Hematopoietic multipotent progenitor cell (in vitro differentiated cells): Measurements from ENCODE around the gene HLA-DQB1. TPM values are rescaled to one million over a fixed set of nuclear protein-coding genes. Genes with fewer than 3 reads are reported as not detected.
"Not testable (repeated sequence)": the region's sequence is repeated elsewhere in the genome, so short reads cannot be mapped to it uniquely, and the experiment has no call there.

Source experiments
- DNase-seq, 3 donors: peaks; one replicate each; pipeline ENCODE4 v3.0.0-alpha.2; 2011 to 2015; ENCODE audit warnings: low read depth in 2 of 3, low spot score in 2 of 3
- total RNA-seq: library from RNA; depleted of rRNA; stranded (reverse); fragments of >200 nt; gene quantifications from one replicate; pipeline ENCODE4 v1.2.3, GENCODE V29; 2012

The HLA-DQB1 gene
- 2.7 TPM for total RNA-seq

GRCh38 chr6:32666420-32667300 lies at the start of gene HLA-DQB1:
TSS of gene HLA-DQB1 (minus strand) at chr6:32666657. CDS start at chr6:32666607, 50 bp downstream.
- peak; percentile 37 to 82 (median 47) for DNase-seq

DNA sequence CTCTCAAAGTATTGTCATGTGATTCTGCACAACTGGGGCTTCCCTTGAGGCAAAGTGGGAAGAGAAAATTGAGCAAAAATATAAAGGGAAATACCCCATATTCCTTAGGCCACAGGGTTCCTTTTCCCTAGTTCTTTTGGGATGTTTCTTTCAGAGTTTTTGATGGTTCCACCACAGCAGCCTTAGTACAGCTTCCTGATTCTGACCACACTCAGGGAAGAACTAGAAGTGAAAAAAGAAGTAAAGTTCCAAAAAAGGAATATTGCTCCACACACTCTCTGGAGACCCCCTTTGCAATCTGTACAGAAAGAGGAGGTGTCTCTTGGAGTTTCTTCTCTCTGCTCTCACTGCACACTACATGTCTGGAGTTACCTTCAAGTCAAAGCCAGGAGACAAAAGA lies 46.8 kb upstream of the HLA-DQB1 start:
- no peak for DNase-seq

GRCh38 chr6:32709625-32710024 lies 43.2 kb upstream of the HLA-DQB1 start:
- no peak for DNase-seq

- not testable (repeated sequence) for DNase-seq
These were observed 38.7 kb upstream of the HLA-DQB1 start for GRCh38 chr6:32705164-32705563.

DNA sequence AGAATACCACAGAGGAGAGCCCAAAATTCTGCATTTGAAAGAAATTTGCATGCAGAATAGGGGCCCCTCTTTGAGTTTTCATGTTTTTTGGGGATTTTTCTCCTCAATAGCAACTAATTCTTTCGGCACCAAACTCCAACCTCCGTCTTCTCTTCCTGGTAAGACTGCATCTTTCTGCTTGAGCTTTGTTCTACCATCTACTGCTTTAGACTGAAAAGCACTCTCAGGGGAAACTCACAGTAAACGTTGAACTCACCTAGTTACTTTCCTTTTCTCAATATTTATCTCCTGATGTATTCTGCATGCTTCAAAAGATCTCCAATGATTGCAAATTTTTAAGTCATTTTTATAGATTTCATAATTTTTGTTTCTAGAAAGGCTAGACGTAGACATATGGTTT lies 36.9 kb upstream of the HLA-DQB1 start:
- no peak for DNase-seq

GRCh38 chr6:32700391-32701040 lies 34.1 kb upstream of the HLA-DQB1 start:
- peak; percentile 17 to 64 (median 44) for DNase-seq

DNA sequence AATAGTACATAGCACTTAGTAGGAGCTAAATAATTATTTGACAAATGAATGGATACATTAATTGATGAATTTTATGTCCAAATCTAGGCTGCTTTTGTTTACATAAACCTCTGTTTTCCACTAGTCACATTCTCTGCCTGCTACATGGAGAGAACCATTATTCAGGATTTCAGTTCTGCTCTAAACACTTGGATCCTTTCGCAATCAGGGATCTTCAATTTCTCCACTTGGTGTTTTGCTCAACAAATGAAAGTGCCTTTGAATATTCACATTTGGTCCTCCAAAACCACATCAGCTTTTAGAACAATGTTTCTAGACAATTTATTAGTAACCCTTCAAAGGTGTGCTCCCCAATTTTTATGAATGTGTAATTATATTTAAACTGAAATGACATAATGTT lies 30.6 kb upstream of the HLA-DQB1 start:
- DNase-seq = no peak

DNA sequence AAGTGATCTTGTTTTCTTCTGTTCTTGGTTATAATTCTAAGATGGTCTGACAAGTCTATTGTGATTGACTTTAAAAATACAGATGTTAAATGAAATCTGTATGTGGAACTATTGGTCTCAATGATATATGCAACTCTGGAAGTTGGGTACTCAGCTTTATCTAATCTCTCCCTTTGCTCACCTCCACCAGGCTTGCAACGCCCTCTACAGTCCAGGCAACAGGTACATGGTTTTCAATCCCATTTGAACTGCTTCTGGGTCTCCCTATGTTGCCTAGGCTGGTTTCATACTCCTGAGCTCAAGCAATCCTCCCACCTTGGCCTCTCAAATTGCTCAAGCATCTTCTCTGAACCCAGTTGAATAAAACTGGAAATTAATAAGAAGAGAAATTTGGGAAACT lies 25.6 kb upstream of the HLA-DQB1 start:
- DNase-seq = peak in 2 of 3 donors; percentile 62 to 78

DNA sequence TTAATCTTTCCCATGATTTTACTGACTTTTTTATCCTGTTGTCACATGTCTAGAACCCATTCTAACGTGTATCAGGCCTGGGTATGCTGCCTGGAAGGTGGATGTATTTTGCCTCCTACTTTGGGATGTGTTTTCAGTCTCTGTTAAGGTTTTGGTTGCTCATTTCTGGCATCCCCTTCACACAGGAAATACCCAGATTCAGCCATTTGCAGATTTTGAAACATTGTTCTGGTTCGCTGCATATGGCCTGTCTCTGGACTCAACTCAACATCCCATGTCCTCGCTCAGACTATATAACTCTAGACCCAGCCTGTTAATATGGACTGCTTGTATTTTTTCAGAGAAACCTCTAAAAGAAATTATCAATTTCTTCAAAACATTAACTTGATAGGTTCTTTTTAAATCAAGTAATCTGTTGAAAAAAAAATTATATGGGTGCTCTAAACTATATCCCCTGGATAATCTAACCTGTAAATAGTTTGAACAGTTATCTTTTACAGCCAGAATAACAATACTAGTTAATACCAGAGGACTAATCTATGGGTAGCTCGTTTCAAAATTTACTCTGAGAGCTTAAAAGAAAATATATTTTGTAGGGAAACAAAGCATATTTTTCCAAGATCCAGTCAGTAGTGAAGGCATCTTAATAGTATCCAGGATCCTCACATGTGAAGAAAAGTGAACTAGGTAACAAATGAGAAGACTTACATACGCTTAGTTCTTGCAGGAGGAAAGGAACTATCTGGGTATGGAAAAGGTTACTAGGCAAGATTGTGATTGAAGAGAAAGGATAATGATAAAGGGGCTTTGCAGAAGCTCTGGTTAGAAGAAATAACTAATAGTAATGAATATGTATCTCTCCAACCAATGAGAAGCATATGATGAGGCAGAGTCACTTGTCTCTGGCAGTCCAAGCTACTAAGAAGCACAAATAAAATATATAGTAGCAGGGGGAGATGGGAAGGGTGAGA lies 23.4 kb upstream of the HLA-DQB1 start:
- peak in 2 of 3 donors; percentile 37 to 58 for DNase-seq

- peak; percentile 38 to 95 (median 82) for DNase-seq
These were observed 19.1 kb upstream of the HLA-DQB1 start for GRCh38 chr6:32685603-32686002.

GRCh38 chr6:32684246-32684645 lies 17.8 kb upstream of the HLA-DQB1 start:
- no peak for DNase-seq

DNA sequence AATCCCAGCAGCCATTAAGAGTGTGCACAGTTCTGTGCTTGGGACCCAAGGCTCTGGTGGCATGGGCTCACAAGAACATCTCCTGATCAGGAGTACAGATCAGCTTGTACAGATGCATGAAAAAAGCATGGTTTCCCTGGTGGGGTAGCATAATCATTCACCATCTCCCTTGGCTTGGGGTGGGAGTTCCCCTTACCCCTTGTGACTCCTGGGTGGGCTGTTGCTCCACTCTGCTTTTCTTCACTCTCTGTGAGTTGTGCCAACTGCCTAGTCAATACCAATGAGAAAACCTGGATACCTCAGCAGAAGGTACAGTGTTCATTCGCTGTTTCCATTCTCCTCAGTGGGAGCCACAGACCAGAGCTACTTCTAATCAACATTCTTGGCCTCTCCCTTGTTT lies 13.6 kb upstream of the HLA-DQB1 start:
- no peak for DNase-seq

DNA sequence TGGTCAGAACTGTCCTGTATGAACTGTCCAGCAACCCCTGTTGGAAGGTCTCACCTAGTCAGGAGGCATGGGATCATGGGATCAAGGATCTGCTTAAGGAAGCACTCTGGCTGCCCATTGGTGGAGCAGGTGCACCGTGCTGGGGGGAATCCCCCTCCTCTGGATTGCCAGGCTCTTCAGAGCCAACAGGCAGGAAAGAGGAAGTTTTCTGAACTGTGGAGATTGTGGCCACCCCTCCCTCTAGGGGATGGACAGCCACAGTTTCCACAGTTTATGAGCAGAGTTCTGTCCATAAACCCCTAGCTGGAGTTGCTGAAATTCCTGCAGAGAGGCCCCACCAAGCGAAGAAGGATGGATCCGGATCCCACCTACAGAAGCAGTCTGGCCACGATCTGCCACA lies 13.0 kb upstream of the HLA-DQB1 start:
- no peak for DNase-seq

DNA sequence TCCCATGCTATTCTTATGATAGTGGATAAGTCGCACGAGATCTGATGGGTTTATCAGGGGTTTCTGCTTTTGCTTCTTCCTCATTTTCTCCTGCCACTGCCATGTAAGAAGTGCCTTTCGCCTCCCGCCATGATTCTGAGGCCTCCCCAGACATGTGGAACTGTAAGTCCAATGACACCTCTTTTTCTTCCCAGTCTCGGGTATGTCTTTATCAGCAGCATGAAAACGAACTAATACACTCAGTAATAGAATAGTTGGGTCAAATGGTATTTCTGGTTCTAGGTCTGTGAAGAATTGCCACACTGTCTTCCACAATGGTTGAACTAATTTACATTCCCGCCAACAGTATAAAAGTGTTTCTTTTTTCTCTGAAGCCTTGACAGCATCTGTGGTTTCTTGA lies 7.7 kb upstream of the HLA-DQB1 start:
- DNase-seq = not testable (repeated sequence)

- DNase-seq = not testable (repeated sequence)
These were observed 5.5 kb upstream of the HLA-DQB1 start for GRCh38 chr6:32671908-32672307.

GRCh38 chr6:32669893-32670292 lies 3.4 kb upstream of the HLA-DQB1 start:
- DNase-seq = no peak

DNA sequence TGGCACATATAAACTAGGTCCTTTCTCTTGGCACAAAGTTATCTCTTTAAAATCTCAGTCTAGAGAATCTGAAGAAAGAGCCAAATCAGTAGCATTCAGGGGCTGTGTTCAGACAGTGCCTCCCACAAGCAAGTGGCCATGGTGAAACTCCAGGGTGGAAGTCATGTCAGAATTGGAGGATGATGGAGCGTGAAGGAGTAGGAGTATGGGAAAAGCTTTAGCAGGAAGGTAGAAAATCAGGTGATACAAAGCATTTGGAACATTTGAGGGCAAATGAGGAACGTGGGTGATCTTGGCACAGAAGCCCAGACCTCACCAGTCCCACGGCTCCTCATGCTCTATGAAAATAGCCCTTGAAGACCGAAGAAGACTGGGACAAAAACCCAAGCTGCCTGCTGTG lies 2.8 kb upstream of the HLA-DQB1 start:
- no peak for DNase-seq

DNA sequence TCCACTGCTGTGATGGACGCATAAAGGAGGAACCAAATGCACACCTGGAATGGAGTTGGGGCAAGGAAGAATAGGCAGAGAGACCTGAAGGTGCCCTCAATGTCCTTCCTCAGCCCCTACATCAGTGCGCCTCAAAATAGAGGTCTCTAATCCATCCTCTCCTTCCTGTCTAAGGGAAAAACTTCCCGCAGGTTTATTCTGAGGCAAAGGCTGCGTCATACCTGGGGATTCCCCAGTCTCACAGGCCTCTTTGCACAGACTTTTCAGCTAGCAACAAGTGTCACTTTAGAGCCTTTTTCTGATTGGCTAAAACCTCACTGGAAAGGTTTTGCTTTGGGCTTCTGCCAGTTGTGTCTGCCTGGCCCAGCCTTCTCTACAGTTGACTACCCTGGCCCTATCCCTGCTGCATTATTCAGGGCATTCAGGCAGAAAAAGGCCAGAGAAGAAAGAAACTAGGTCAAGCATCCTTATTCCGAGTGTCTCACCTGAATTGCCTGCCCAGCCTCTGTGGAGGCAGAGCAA lies 1.8 kb upstream of the HLA-DQB1 start:
- DNase-seq = peak; percentile 30 to 89 (median 52)

DNA sequence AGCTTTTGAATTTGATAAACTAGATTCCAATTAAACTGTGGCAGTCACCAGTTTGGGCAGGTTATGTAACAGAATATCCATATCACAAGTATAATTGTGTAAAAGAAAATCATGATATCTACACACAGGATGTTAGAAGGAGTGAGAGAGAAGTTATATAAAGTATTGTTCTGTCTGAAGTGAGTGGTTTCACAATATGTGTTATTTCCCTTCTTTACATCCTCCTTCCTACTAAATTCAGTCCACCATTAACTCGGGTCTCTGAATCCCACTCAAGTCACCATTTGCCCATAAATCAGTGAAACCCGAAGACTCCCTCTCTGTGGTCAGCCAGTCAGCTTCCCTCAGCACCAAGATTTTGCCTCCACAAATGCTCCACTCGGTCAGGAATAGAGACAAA lies 796 bp downstream of the HLA-DQB1 start:
- no peak for DNase-seq

GRCh38 chr6:32664827-32665362 lies 1.6 kb downstream of the HLA-DQB1 start:
- peak in 1 of 3 donors; percentile 32 for DNase-seq
